NCI-H524 treated with DMSO at 0.1 percent for 48 hours (cell line): ENCODE data around the gene CEP128.

ENCODE experiments used
- DNase-seq: peaks from one replicate; lab custom pipeline; 2025; lab: John Stamatoyannopoulos, UW

The CEP128 gene

GRCh38 chr14:80608563-80608962 lies 333.0 kb downstream of the CEP128 start:
- DNase-seq, result no peak

- no peak for DNase-seq
Observed at GRCh38 chr14:80607430-80608190, 333.9 kb downstream of the CEP128 start.

DNA sequence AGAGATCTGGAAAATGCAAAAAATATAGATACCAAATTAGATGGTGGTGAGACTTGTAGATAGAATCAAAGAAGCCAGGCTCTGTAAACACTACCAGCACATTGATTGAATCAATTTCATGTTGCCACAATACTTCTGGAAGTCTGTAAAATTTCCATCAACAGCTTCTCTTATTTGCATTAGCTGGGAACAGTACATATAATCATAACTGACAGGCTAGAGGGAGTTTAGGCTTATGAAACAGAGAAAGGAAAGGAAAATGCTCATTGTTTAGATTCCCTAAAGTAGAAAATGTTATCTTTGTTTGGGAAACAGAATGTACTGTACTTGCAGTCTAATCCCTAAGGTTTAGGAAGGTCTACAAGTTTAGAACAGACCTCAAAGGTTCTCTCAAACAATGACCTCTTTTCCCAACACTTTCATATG lies 335.2 kb downstream of the CEP128 start:
- no peak for DNase-seq

- no peak for DNase-seq
Observed at GRCh38 chr14:80605536-80605935, 336.0 kb downstream of the CEP128 start.

- no peak for DNase-seq
Observed at GRCh38 chr14:80602946-80603345, 338.6 kb downstream of the CEP128 start.

- no peak for DNase-seq
Observed at GRCh38 chr14:80587096-80587724, 354.3 kb downstream of the CEP128 start.

DNA sequence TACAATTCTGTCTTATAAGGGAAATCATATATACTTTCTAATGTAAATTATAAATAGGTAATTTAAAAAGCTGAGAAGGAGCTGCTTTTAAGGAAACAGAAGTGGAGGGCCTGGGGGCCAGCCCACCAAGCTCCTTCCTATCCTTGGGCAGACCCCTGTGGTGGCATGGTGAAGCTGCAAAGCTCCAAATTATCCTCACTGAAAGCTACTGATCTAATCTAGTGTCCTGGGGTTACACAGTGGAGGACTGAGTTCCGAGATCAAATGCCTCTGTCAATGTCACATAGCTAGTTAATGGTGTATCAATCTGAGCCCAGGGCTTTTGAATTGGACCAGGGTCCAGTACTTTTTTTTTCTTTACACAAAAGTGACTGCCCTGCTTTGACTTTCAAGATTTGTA lies 355.4 kb downstream of the CEP128 start:
- DNase-seq, result no peak

DNA sequence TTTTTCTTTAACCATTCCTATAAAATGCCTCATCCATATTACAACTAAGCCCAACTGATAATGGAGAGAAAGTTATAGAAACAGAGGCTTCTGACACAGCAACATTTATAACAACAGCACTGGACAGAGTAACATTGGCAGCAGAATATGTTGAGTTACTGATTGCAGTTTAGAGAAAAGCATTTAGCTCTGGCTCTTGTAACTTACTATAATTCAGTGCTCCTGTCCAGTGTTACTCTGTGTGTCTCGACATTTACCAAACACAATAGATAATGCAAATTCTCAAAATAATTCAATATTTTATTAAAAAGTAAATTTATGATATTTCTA lies 356.1 kb downstream of the CEP128 start:
- no peak for DNase-seq

DNA sequence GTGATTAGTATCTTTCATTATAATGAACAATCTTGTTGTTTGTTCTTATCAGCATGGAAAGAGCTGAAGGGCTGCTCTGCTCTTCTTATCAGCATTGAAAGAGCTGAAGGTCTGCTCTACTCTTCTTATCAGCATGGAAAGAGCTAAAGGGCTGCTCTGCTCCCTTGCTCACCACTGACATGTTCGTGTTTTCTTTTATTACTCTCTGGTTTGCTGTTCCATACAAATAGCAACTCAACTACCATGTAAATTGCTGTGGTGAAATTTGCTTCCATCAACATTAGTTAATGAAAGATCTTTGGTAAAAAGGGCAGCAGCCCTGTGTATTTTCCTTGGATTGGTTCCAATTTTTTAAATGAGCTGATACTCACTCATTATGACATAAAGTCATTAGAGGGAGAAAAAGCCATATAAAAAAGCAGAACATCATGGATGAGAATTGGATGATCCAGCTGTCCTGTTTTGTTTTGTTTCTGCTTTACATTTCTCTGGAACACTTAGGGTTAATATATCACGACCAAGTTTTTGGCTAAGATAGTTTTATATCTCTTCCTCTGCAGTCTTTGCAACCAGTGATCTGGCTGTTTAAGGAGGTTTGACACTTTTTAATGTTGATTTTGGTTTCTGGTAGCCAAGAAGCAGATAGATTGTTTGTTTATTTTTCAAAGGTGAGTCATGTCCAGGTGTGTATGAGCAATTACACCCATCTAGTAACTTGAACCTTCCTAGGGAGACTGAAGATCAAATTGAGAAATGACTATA lies 356.6 kb downstream of the CEP128 start:
- DNase-seq, result no peak

DNA sequence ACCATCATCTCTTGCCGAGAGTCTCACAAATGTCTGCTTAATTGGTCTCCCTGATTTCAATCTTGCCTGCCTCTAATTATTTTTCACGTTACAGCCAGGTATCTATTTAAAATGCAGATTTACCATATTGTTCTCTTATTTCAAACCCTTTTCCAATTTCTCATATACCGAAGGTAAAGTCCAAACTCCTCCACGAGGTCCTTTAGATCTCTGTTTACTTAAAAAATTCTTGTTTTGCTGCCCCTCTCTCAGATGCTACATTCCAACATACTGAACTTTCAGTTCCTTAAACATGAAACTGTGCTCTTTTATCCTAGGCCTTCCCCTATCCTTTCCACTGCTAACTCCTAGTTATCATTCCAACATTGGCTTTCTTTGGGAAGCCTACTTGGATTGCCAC lies 363.9 kb downstream of the CEP128 start:
- no peak for DNase-seq

DNA sequence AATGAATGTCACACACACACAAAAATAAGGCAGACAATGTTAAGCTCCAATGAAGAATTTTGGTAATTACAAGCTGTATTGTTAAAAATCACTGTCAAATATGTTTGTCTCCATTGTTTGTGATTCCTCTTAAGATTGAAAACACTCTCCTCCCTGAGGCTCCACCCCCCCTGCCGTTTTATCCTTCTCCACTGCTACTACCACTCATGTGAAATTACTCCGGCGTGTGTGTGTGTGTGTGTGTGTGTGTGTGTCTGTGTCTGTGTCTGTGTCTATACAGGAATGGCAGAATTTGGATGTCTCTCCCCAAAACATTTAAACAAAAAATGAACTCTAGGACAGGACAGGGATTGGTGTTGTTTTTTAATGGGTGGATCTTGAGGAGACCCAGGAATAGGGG lies 365.1 kb downstream of the CEP128 start:
- no peak for DNase-seq

DNA sequence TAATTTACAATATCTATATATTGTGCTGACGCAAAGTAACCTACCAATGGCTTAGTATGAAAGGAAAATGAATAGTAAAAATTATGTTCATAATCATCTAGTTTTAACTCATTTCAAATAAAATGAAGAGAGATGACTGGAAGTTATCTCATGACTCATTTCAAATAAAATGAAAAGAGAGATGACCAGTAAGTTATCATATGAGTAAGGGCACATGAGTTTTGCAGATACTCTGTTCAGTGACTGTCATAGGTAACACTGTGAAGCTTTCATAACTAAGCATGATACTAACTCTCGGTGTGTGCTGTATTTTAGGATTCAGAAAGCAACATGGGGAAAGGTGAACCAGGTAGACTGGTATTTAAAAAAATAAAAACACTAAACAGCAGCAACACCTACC lies 365.8 kb downstream of the CEP128 start:
- no peak for DNase-seq

GRCh38 chr14:80572666-80573065 lies 368.9 kb downstream of the CEP128 start:
- DNase-seq, result no peak

- DNase-seq, result no peak
Observed at GRCh38 chr14:80570930-80571298, 370.6 kb downstream of the CEP128 start.

- DNase-seq, result no peak
Observed at GRCh38 chr14:80567905-80568536, 373.5 kb downstream of the CEP128 start.

- DNase-seq, result no peak
Observed at GRCh38 chr14:80565001-80565400, 376.5 kb downstream of the CEP128 start.

DNA sequence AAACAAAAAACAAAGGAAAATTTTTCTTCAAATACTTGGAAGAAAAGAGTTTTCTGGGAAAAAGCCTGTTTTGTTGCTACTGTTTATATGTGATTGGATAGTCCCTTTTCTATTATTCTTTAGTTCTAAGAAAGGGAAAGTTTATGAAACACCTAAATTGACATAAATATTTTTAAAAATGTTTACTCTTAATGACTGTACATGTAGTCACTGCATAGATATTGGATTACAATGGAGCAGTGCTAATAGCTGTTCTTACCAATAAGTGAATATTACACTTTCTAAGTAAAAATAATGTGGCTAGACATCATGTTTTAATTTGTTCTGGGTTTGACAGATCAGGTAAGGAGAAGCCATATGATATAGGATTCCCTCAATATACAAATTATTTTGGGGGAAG lies 377.5 kb downstream of the CEP128 start:
- DNase-seq, result no peak

DNA sequence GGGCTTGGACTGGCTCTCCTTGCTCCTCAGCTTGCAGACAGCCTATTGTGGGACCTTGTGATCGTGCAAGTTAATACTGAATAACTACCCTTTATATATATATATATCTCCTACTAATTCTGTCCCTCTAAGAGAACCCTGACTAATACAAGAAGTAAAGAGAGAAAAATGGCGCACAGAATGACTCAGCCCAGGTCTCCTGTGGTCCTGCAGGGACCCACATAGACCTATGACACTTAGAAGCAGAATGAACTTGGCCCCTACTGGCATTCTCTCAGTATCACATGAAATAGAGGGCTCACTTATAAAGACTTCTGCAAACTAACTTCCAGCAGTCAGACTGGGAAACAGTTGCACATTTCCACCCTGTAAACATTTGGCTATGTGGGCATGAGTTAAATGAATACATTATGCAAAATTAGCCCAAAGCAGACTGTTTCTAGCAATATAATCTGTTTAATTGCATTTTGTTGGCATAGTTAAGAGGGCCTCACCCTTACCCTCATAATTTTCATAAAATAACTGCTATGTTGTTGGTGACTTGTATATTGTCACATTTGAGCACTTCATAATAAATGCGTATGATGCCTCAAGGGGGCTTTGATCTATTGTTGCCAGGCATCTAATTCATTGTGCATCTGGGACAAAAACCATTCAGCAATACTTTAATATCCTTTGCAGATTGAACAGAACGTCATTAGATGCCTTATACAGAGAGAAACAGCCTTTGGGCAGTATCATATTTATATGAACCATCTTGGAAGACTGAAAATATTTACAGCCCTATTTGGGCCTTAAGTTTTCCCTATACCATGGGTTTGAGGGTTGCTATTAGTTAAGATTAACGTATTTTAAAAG lies 380.5 kb downstream of the CEP128 start:
- no peak for DNase-seq

DNA sequence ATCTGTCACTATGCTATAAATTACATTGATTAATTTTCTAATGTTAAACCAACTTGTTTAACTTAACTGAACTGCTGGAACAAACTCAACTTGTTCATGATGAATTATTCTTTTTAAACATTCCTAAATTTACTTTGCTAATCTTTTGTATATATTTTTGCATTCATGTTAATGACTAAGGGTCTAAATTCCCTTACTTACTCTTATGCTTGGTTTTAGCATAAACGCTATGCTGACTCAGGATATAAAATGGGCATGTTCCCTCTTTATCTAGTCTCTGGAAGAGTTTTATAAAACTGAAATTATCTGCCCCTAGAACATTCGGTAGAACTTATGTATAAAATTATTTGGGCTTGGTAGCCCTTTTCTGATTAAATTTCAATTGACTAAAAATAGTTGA lies 387.4 kb downstream of the CEP128 start:
- DNase-seq, result no peak

DNA sequence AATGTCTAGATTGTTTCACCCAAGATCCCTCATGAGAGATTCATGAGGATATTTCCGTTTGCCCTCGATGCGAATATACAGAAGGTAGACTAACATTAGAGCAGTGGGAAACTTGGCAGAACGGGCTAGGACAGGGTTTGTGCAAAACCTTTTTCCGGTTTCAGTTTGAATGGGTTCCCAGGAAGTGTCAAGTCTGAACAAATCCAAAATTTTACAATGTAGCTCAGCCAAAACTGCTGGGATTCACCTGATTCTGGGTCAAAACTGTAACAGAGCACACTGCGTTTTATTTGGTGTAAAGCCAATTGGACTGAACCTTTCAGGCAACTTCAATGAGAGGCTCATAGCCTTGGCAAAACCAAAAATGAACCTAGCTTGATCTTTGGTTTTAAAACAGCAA lies 392.4 kb downstream of the CEP128 start:
- no peak for DNase-seq

GRCh38 chr14:80545935-80546854 lies 395.3 kb downstream of the CEP128 start:
- no peak for DNase-seq
